GM19043 (cell line): ENCODE results near the gene SERTAD4.

ENCODE experiments used
- ATAC-seq: cut with Tn5 transposase; IDR thresholded peaks from one replicate; pipeline ENCODE4 v1.9.1; 2021; ENCODE audit warnings: low read depth; ENCODE audit not compliant: unreplicated experiment

The SERTAD4 gene

DNA sequence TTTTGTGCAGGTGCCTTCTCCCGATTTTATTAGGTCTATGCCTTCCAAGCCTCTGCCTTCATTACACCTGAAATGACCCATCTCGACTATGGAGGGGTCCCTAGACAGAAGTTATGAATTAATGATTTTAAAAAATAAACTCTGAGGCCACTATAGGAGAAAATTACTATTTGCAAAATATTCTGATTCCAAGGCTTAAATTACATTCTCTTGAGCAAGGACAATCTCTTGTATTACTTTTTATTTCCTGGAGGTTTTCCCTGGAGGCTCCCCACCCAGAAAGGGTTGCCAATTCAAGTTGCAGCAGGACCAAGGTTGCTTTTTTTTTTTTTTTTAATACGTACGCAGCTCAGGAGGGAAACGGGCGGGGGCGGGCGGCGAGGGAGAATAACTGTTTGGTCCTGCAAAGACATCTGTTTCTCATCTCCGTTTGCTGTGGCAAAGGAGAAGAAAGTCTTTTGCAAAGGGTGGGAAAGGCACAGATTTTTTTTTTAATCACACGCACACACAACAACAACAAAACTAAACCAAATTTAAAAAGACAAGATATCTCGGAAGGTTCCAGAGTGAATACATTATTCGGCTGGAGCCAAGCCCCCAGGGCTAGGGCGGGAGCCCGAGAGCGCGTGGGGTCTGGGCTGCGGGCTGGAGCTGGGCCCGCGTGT lies 618 bp upstream of the SERTAD4 start:
- ATAC-seq = no peak

GRCh38 chr1:210233216-210233494 lies 559 bp downstream of the SERTAD4 start:
- no peak for ATAC-seq

DNA sequence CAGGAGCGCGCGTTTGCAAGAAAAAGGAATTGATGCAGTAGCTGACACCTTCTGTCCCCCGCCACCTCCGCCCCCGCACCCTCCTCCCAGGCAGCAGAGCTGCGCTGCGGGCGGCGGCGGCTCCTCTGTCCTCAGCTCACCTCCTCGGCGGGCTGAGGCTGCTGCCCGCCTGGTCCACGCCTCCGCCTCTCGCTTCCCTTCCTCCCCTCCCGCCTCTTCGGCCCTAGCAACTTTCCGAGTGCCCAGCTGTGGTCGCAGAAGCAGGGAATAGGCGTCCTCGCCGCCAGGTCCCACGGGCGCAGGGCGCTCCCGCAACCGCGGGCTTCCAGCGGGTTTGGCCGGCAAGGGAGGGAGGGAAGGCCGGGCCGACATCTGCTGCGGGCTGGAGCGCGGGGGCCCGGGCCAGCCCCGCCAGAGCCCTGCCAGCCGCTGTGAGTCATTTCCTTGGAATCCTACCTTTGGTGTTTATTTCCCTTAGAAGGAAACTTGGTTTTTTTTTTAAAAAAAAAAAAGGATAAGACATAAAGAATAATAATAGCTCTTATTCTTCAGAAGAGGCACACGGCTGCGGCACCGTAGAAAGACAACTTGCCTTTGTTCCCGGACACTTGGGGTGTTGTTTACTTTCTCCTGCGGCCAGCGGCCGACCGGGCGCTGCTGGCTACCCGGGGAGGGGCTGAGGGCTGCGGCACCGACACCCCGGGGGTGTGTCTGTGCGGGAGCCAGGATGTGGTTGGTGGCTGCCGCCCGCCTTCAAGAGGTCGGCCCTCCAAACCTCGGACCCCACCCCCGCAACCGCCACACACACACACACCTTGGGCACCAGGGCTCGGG lies 1.1 kb downstream of the SERTAD4 start:
- no peak for ATAC-seq

GRCh38 chr1:210234329-210234757 lies 1.7 kb downstream of the SERTAD4 start:
- no peak for ATAC-seq

DNA sequence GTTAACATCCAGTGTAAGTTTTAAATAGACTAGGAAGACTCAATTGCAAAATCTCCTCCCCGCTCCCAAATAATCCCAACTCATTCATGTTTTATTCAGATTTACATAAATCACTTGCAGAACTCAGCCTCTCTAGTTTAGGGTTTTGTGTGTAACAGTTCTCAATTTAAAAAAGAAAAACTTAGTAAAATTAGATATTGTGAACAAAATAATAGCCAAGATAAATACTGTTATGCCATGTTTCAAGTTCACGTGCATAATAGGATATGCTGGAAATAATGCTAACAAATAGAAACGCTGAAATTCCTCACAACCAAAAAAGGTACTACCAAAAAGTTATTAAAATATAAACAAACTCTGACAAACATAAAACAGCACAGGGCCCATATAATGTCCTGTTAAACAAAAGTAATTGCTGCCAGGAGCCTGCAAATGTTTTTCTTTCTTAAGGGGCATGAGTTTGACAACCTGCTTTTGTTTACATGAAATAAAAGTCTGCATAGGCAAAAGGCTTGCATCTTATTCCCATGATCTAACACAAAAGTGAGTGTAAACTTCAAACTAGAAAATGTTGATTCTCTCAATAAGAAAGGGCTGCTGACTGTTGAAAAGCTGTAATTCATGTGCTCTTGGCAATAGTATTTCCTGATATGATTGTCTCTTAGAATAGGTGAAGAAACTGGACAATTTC lies 2.9 kb downstream of the SERTAD4 start:
- no peak for ATAC-seq

GRCh38 chr1:210236386-210236839 lies 3.8 kb downstream of the SERTAD4 start:
- ATAC-seq = no peak

DNA sequence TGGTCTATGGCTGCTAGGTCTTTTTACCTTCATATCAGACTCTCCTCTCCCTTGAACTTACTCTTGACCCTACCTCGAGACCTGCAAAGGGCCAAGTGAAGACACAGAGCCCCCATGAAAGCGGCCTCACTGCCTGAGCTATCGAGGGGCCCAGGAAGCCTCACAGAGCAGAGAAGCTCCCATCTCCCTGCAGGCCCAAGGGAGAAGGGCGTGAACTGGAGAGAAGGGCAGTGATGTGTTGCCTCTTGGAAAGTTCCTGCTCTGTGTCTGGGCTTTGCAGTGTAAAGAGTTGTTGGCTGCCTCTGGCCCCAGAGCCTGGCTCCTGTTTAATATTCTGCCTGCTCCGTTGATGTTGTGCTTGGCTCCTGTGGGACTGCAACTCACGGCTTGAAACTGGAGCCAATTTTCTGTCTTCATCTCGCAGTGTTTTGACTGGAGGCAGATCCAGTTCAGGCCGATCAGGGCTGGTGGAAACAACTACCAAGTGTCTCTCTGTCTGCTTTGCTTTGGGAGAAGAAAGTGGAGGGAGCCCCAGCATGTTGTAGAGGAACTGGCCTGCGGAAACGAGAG lies 4.3 kb downstream of the SERTAD4 start:
- no peak for ATAC-seq

GRCh38 chr1:210237479-210237878 lies 4.9 kb downstream of the SERTAD4 start:
- no peak for ATAC-seq

- no peak for ATAC-seq
These were observed 5.4 kb downstream of the SERTAD4 start for GRCh38 chr1:210237981-210238380.

GRCh38 chr1:210239349-210240111 lies 6.9 kb downstream of the SERTAD4 start:
- ATAC-seq = no peak

DNA sequence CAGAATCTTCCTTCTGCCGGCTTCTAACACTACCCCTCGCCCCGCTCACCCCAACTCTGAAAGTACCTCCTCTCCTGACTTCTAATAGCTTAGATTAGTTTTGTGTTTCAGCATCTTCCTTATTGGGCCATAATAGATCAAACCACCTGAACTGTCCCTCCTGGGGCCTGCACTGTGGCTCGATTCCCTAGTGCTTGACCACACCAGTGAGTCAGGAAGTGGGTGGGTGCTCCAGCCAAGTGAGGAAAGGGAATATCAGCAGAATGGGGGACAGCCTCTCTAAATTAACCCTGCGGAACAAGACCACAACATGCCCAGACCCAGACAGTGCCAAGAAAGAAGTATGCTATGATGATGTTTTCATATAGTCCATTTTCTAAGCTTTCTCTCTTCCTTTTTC lies 8.5 kb downstream of the SERTAD4 start:
- no peak for ATAC-seq

DNA sequence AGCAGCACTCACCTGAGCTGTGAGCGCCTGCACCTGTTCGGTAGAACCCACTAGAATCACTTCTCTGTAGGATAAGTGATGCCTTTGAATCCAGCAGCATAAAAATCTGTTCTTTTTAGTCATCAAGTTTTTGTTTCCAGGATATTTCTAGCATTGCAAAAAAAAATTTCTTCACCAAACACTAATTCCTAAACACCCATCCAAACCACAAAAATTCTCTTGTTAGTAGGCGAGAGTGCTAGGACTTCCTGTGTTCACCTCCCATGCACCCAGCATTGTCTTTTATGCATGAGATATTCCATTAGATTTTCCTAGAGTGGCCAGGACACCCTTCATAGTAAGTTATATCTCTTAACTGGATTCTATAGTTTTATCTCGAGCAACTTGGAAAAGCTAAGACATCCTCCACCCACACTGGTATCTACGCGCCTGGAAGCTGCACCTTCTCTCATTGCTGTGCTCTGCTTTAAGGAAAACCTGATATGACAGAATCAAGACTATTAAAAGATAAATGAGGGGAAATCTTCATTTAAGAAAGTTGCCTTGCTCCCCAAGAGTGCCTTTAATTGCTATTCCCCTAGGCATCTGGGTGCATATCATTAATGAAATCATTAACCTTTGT lies 12.3 kb downstream of the SERTAD4 start:
- ATAC-seq = no peak

DNA sequence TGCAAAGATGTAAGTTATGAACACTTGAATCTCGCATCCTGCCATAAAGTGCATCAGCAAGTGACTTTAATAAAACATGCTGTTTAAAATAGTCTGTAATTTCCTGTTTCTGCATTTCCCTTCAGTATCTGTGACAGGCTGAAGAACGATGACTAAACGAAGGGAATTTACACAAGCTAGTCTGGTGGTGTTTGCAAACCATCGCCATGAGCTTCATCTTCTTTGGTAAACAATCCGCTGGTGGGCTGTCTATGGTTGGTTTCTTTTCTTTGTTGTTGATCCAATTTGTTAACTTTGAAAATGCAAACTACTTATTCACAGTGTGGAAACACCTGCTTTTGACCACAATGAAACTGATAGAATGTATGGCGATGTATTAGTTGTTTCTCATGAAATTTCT lies 13.9 kb downstream of the SERTAD4 start:
- ATAC-seq = no peak

GRCh38 chr1:210248341-210248740 lies 15.7 kb downstream of the SERTAD4 start:
- no peak for ATAC-seq

DNA sequence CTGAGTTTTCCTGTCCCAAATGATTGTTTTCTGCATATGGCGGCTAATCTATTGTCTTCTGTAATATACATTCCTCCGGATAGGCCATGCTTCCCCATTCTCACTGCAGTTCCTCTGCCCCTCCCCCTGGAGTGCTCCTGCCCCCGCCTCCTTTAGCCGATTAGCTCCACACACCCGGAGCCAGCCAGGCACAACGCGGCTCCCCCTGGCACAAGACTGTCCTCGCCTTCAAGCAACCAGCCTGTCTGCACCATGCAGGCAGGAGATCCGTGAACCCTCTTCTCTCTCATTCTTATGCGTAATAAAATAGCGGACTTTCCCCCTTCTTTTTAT lies 18.0 kb downstream of the SERTAD4 start:
- no peak for ATAC-seq

- no peak for ATAC-seq
These were observed 18.5 kb downstream of the SERTAD4 start for GRCh38 chr1:210250998-210251679.

- no peak for ATAC-seq
These were observed 19.3 kb downstream of the SERTAD4 start for GRCh38 chr1:210251680-210252490.

DNA sequence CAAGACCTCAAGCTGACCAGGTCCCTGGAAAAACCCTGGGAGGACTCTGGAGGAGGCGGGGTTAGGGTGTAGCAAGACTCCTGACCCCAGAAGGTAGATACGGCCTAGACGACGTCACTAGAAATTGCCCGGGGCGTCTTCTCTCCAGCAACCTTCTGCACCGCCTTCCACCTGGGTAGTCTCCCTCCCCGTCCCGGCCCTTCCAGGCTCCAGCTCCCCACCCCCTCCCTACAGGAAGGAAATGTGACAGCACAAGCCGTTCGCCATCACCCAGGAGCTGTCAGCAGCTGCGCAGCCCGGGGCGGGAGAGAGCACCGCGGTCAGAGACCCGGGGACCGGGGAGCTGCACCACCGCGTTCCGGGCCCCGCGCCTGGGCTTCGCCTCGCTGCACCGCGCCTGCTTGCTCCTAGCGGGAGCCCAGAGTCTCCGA lies 20.0 kb downstream of the SERTAD4 start:
- ATAC-seq = no peak

DNA sequence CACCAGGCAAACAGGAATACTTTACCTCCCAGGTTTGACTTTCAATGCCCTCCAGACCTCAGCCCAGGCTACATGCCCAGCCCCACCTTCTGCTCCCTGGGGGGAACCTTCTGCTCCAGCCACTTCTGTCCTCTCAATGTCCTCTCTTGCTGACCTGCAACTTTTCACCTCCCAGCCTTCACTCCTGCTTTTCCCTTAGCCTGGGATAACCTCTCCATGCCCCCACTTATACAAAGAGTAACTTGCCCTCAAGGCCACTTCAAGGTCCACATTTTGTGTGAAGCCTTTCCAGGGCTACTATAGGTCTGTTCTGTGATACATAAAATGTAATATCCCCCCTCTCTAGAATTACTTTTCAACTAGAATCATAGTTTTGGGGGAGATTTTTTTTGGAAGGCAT lies 21.7 kb downstream of the SERTAD4 start:
- ATAC-seq = no peak
